Astrocyte (in vitro differentiated cells and primary cell): ENCODE data around the gene PYGB.

ENCODE experiments used
- EZH2 ChIP-seq: IDR thresholded peaks from 2 replicates; pipeline ENCODE4 v1.6.1; 2012; ENCODE audit warnings: mild to moderate bottlenecking, low read length, inconsistent platforms; ENCODE audit not compliant: insufficient read depth
- TF ChIP-seq, protein P1 (sequence below): IDR thresholded peaks from 2 replicates; pipeline ENCODE4 v1.5.1; 2011; ENCODE audit warnings: low read depth, mild to moderate bottlenecking, inconsistent platforms, low read length, moderate library complexity; ENCODE audit not compliant: insufficient read depth

DNA sequence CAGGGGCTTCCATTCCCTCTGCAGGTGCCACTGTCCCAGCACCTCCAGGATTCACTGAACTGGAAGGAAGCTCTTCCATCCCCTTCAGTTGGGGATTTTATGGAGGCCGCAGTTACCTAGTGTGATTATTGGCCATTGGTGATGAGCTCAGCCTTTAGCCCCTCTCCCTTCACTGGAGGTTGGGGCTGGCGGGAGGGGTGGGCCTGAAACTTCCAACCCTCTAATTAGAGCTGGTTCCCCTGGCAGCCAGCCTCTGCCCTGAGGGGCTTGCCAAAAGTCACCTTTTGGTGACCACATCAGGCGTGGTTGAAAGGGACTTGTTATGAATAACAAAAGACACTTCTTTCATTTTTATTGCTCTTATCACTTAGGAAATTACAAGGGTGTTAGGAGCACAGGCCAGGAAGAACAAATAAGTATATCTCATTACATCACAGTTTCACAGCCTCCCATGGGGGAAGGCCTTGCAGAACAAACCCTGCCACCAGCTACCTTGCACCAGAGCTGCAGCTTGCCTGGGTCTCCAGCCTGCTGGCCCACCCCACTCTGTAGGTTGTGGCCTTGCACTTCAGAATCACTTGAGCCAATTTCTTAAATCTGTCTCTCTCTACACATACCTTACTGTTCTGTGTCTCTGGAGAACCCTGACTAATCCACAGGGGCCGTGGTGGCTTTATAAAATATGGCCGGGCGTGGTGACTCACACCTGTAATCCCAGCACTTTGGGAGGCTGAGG is 5.0 kb downstream of the PYGB start:
- TF ChIP-seq, protein P1, sequence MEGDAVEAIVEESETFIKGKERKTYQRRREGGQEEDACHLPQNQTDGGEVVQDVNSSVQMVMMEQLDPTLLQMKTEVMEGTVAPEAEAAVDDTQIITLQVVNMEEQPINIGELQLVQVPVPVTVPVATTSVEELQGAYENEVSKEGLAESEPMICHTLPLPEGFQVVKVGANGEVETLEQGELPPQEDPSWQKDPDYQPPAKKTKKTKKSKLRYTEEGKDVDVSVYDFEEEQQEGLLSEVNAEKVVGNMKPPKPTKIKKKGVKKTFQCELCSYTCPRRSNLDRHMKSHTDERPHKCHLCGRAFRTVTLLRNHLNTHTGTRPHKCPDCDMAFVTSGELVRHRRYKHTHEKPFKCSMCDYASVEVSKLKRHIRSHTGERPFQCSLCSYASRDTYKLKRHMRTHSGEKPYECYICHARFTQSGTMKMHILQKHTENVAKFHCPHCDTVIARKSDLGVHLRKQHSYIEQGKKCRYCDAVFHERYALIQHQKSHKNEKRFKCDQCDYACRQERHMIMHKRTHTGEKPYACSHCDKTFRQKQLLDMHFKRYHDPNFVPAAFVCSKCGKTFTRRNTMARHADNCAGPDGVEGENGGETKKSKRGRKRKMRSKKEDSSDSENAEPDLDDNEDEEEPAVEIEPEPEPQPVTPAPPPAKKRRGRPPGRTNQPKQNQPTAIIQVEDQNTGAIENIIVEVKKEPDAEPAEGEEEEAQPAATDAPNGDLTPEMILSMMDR: no peak
- TF ChIP-seq EZH2: no peak
